GM23248 (cell line): ENCODE measurements around the gene LAMA5. TPM values are rescaled to one million over a fixed set of nuclear protein-coding genes. Genes with fewer than 3 reads are reported as not detected.

Experiments used
- DNase-seq: peaks from one replicate; pipeline ENCODE4 v3.0.0-alpha.2; 2015
- H2AFZ ChIP-seq: fragments of 200-600 bp; sonication (generic); 2 replicates; pipeline ENCODE4 v1.6.1; 2016; ENCODE audit warnings: antibody characterized with exemption
- H3F3A ChIP-seq: fragments of 200-600 bp; sonication (generic); 2 replicates; pipeline ENCODE4 v1.6.1; 2016; ENCODE audit warnings: mild to moderate bottlenecking, antibody characterized with exemption, mixed run types; ENCODE audit not compliant: insufficient read depth
- H3K27ac ChIP-seq: fragments of 200-600 bp; sonication (generic); 2 replicates; pipeline ENCODE4 v1.5.1; 2016; ENCODE audit warnings: mild to moderate bottlenecking
- H3K27me3 ChIP-seq: fragments of 200-600 bp; sonication (generic); replicated peaks from 2 replicates; pipeline ENCODE4 v1.6.1; 2016; ENCODE audit warnings: mild to moderate bottlenecking; ENCODE audit not compliant: insufficient read depth
- H3K36me3 ChIP-seq: fragments of 200-600 bp; sonication (generic); 2 replicates; pipeline ENCODE4 v1.6.1; 2016; ENCODE audit warnings: low read depth, mild to moderate bottlenecking
- H3K4me1 ChIP-seq: fragments of 200-600 bp; sonication (generic); 2 replicates; pipeline ENCODE4 v1.6.1; 2016; ENCODE audit warnings: mild to moderate bottlenecking; ENCODE audit not compliant: insufficient read depth
- H3K4me2 ChIP-seq: fragments of 200-600 bp; sonication (generic); one replicate; pipeline ENCODE4 v1.6.1; 2016; ENCODE audit warnings: mild to moderate bottlenecking; ENCODE audit not compliant: unreplicated experiment
- H3K4me3 ChIP-seq: fragments of 200-600 bp; sonication (generic); 2 replicates; pipeline ENCODE4 v1.5.1; 2016; ENCODE audit warnings: mild to moderate bottlenecking
- H3K79me2 ChIP-seq: fragments of 200-600 bp; sonication (generic); 2 replicates; pipeline ENCODE4 v1.6.1; 2016; ENCODE audit warnings: mild to moderate bottlenecking; ENCODE audit not compliant: insufficient read depth
- H3K9ac ChIP-seq: fragments of 200-600 bp; sonication (generic); 2 replicates; pipeline ENCODE4 v1.6.1; 2016; ENCODE audit warnings: mild to moderate bottlenecking
- H3K9me2 ChIP-seq: fragments of 200-600 bp; sonication (generic); 2 replicates; pipeline ENCODE4 v1.6.1; 2016; ENCODE audit warnings: mixed run types, mild to moderate bottlenecking, moderate library complexity; ENCODE audit not compliant: insufficient read depth
- H3K9me3 ChIP-seq: fragments of 200-600 bp; sonication (generic); one replicate; pipeline ENCODE4 v1.6.1; 2017; ENCODE audit warnings: low read depth
- H4K20me1 ChIP-seq: fragments of 200-600 bp; sonication (generic); 2 replicates; pipeline ENCODE4 v1.6.0; 2016; ENCODE audit not compliant: insufficient read depth
- EZH2 ChIP-seq: fragments of 200-600 bp; sonication (generic); IDR thresholded peaks from 2 replicates; pipeline ENCODE4 v1.6.1; 2018; ENCODE audit warnings: antibody characterized with exemption, mild to moderate bottlenecking; ENCODE audit not compliant: insufficient read depth, poor library complexity, severe bottlenecking
- EZH2phosphoT487 ChIP-seq: fragments of 200-600 bp; sonication (generic); IDR thresholded peaks from 2 replicates; pipeline ENCODE4 v1.6.1; 2018; ENCODE audit warnings: antibody characterized with exemption, moderate library complexity, mild to moderate bottlenecking, low read depth; ENCODE audit not compliant: insufficient read depth
- WGBS, 2 experiments: methylation state at CpG; one replicate each; pipeline ENCODE4 v1.1.6; 2015 to 2017; ENCODE audit warnings: low lambda C conversion rate in 2 of 2, low coverage in 1 of 2; ENCODE audit errors: missing lambda C conversion rate in 2 of 2; 5-methylcytosine and 5-hydroxymethylcytosine counted together
- in situ Hi-C: fragments of 300-500 bp; cut with MboI; formaldehyde crosslinking; loops from 2 replicates; pipeline ENCODE4 v1.15.0; 2020
- polyA plus RNA-seq: library from polyadenylated mRNA; unstranded; fragments of >200 nt; fragmentation: Nextera tagmentation; extraction: Ambion mirVana; gene quantifications from 2 replicates; pipeline ENCODE4 v1.2.1, GENCODE V29; 2016
- total RNA-seq: library from RNA; depleted of rRNA; stranded (reverse); fragments of >200 nt; shearing (Covaris generic); gene quantifications from 2 replicates; pipeline ENCODE4 v1.2.3, GENCODE V29; 2014

LAMA5 gene
- total and polyA plus RNA-seq, 2 experiments from 2014 or later: 4.5 to 6.0 TPM

GRCh38 chr20:62301773-62302340, 65.3 kb downstream of the LAMA5 start:
- in situ Hi-C loops: no loop called here
- peak overlapping the region; percentile 86 for H3K4me2 ChIP-seq
- 0 to 1% methylated on average over 19 to 24 of the region's 24 CpGs for WGBS, 2 experiments

DNA sequence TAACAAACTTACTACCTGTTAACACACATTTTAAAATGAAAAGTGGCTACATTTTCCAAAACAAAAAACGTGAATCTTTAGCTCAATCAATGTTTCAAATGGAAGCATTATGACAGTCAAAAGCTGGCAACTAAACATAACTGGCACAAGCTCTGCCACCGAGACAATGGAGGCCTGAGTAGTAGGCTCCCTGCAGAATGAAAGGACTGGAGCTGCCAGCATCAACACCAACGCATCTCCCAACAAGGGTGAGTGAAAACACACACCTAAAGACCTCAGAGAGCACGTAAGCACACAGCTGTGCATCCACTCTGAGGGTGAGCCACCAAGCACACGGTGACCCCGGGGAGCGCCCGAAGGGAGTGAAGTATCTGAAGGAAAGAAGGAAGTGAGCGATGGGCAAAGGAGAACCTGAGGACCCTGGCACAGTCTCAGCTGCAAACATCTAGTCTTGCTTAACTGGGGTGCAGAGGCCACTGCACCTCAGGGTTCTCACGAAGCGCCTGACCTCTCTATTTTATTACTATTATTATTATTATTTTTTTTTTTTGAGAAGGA, 65.9 kb downstream of the LAMA5 start:
- peaks cover 14% of the 10 kb centered on the region for H3K4me1 ChIP-seq
- no peak overlapping the region for H3K9ac ChIP-seq
- WGBS, 2 experiments: 73 to 78% methylated on average over 11 of the region's 11 CpGs
- no peak for DNase-seq
- no peak overlapping the region for H2AFZ ChIP-seq
- peaks cover 6% of the 10 kb centered on the region; the same call in 1 of the 2 replicates for H4K20me1 ChIP-seq
- no peaks in the 10 kb centered on the region for H3K36me3 ChIP-seq
- no peaks in the 10 kb centered on the region for H3K27me3 ChIP-seq
- no peaks in the 10 kb centered on the region for H3K9me3 ChIP-seq
- peaks cover 32% of the 10 kb centered on the region for H3K79me2 ChIP-seq
- H3K4me2 ChIP-seq: no peak overlapping the region
- TF ChIP-seq EZH2 (no peak), EZH2phosphoT487 (no peak)
- in situ Hi-C loops: no loop called here
- H3F3A ChIP-seq: no peaks in the 10 kb centered on the region
- H3K27ac ChIP-seq: no peak overlapping the region
- H3K9me2 ChIP-seq: no peaks in the 10 kb centered on the region
- H3K4me3 ChIP-seq: no peak overlapping the region

More at GRCh38 chr20:62301773-62302340, 65.3 kb downstream of the LAMA5 start:
- Histone ChIP-seq H3K9ac (peak overlapping the region; percentile 87), H3K27me3 (no peaks in the 10 kb centered on the region), H3K36me3 (no peaks in the 10 kb centered on the region; the same call in 1 of the 2 replicates), H3K27ac (peak overlapping the region; percentile 89), H3F3A (no peaks in the 10 kb centered on the region), H3K9me3 (no peaks in the 10 kb centered on the region), H2AFZ (peak overlapping the region; percentile 71), H3K79me2 (peaks cover 39% of the 10 kb centered on the region), H3K4me1 (peaks cover 14% of the 10 kb centered on the region), H3K4me3 (peak overlapping the region; percentile 76), H3K9me2 (no peaks in the 10 kb centered on the region), H4K20me1 (peaks cover 6% of the 10 kb centered on the region; the same call in 1 of the 2 replicates)
- peak; percentile 99 for DNase-seq
- TF ChIP-seq EZH2: no peak
- TF ChIP-seq EZH2phosphoT487: no peak

- Histone ChIP-seq H3F3A (no peaks in the 10 kb centered on the region), H4K20me1 (peaks cover 5% of the 10 kb centered on the region; the same call in 1 of the 2 replicates), H3K27me3 (no peaks in the 10 kb centered on the region), H3K27ac (no peak overlapping the region), H3K4me1 (peaks cover 13% of the 10 kb centered on the region), H3K9ac (no peak overlapping the region), H3K9me3 (no peaks in the 10 kb centered on the region), H3K4me3 (no peak overlapping the region), H3K79me2 (peaks cover 24% of the 10 kb centered on the region), H2AFZ (no peak overlapping the region), H3K4me2 (no peak overlapping the region), H3K36me3 (0 out of 2 replicates have a peak, but pooled peaks cover 5% of the 10 kb centered on the region), H3K9me2 (no peaks in the 10 kb centered on the region)
- 92 to 93% methylated on average over 11 of the region's 11 CpGs for WGBS, 2 experiments
- DNase-seq: no peak
- TF ChIP-seq EZH2phosphoT487 (no peak), EZH2 (no peak)
- in situ Hi-C loops: no loop called here
Observed at GRCh38 chr20:62300319-62300718, 66.8 kb downstream of the LAMA5 start.

DNA sequence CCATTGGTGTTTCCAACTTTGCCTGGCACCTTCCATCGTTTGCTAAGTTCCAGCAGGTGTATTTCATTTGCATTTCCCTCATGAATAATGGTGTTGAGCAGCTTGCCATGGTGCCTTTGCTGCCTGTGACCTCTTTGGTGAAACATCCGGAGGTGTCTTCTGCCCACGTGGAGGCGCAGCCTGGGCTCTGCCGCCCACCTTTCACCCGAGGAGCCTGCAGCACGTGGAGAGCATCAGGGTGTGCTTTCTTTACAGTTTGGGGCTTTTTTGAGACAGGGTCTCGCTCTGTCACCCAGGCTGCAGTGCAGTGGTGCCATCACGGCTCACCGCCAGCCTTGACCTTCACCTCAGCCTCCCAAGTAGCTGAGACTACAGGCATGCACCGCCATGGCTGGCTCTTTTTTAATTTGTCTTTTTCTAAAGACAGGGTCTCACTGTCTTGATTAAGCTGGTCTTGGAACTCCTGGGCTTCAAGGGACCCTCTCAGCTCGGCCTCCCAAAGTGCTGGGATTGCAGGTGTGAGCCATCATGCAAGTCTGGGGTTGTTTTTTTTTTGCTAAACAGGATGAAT, 67.4 kb downstream of the LAMA5 start:
- DNase-seq: no peak
- Histone ChIP-seq H3K4me3 (no peak overlapping the region), H3K27me3 (no peaks in the 10 kb centered on the region), H3K36me3 (0 out of 2 replicates have a peak, but pooled peaks cover 7% of the 10 kb centered on the region), H3K4me2 (no peak overlapping the region), H3K9me3 (no peaks in the 10 kb centered on the region), H3K27ac (no peak overlapping the region), H3K9me2 (no peaks in the 10 kb centered on the region), H3K79me2 (peaks cover 18% of the 10 kb centered on the region), H3F3A (no peaks in the 10 kb centered on the region), H2AFZ (no peak overlapping the region), H4K20me1 (no peaks in the 10 kb centered on the region; the same call in 1 of the 2 replicates), H3K4me1 (peaks cover 7% of the 10 kb centered on the region; the same call in 1 of the 2 replicates), H3K9ac (no peak overlapping the region)
- TF ChIP-seq EZH2: no peak
- TF ChIP-seq EZH2phosphoT487: no peak
- 68 to 76% methylated on average over 12 of the region's 12 CpGs for WGBS, 2 experiments
- in situ Hi-C loops: no loop called here
